A549 treated with Hydrocortisone at 1 μM for 4 hours (cell line): ENCODE measurements around the gene PRKG1. TPM values are rescaled to one million over a fixed set of nuclear protein-coding genes. Genes with fewer than 3 reads are reported as not detected.

Source experiments
- total RNA-seq: library from RNA; stranded (reverse); fragments of 200-300 nt; extraction: Qiagen RNA extraction; gene quantifications from 5 replicates; pipeline ENCODE4 v1.2.3, GENCODE V29; 2022

PRKG1 gene
- total RNA-seq = 0.01 to 0.02 TPM in 2 of 5 replicates, not detected in the others

GRCh38 chr10:51074238-51075028 is at the start of gene PRKG1:
TSS of gene PRKG1 (plus strand) at chr10:51074487.

GRCh38 chr10:51699475-51700227 is 625.4 kb downstream of the PRKG1 start, which contains the start of gene CSTF2T:
TSS of gene CSTF2T (minus strand) at chr10:51699595. CDS start at chr10:51699549, 46 bp downstream.

GRCh38 chr10:52313933-52314821 is 1239.9 kb downstream of the PRKG1 start, which contains the start of gene DKK1:
TSS of gene DKK1 (plus strand) at chr10:52314281. CDS start at chr10:52314435, 154 bp downstream.

Other genes with a start within 250 kb of the PRKG1 start
- gene A1CF, start 188.9 kb upstream of the PRKG1 start, total RNA-seq = 0.01 to 0.13 TPM (median 0.05 TPM) in 3 of 5 replicates, not detected in the others